GM12873 (cell line): Measurements from ENCODE around the gene YWHAG.

Experiments used
- CTCF ChIP-seq: IDR thresholded peaks from 2 replicates; pipeline ENCODE4 v1.5.1; 2012; ENCODE audit warnings: low read depth, mild to moderate bottlenecking, moderate library complexity, low read length, control low read depth; ENCODE audit not compliant: insufficient read depth; ENCODE audit errors: missing control alignments

YWHAG gene

DNA sequence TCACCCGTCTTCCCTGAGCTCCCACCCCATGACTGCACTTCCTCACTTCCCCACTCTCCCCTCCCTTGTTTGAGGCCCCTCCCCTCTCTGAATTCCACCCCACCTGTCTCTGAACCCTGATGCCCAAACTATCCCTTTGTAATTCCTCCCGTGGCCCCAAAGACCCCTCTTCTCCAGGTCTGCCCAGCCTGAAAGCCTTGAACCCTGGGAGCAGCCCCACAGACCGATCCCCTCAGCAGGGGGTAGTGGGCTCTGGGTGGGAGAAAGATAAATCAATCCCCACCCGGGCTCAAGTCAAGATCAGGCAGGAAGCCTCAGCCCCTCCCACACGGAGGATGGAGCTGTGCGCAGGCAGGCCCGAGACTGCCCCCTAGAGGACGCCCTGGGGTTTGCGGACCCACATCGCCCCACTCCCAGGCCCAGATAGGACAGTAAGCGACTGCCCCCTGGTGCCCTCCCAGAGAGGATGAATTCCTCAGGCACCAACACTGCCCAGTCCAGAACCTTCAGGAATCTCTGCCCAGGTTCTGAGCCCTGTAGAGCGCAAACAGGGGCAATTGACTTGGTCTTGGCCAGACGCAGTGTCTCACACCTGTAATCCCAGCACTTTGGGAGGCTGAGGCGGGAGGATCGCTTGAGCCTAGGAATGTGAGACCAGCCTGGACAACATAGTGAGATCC lies 44.6 kb downstream of the YWHAG start:
- TF ChIP-seq CTCF = peak; percentile 100

DNA sequence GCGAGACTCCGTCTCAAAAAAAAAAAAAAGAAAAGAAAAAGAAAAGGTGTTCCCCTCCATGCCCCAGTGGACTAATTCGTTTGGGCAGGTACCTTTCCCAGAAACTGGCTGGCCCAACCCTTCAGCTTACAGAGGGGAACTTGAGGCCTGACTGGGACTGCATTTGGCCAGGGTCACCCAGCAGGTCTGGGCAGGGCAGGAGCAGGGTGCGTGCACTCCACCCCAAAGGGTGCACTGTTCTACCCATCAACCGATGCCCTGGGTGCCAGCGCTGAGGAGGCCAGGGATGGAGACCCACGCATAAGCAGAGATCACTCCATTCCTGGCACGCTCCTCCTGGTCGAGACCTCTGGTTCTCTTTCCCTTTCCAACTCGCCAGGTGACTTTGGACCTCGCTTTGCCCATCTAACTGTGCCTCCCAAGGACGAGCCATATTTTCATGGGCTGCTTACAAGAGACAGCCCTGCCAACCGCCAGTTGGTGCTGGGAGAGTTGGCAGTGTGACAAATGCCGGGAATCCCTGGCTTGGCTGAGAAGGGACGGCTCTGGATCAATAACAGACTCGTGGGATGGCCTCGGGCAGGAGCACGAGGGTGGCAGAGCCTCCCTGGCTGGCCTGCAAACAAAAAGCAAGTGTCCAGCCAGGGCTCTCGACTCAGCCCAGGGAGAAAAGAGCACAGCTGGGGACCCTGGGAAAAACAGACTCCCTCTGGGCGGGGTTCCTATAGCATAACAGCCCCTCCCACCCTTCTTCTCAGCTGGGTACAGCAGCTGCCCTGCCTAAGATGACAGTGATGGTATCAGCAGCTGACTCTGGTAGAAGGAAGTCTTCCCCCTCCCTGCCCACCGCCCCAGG lies 48.5 kb downstream of the YWHAG start:
- no peak for TF ChIP-seq CTCF

GRCh38 chr7:76304888-76305375 lies 53.9 kb downstream of the YWHAG start:
- no peak for TF ChIP-seq CTCF

DNA sequence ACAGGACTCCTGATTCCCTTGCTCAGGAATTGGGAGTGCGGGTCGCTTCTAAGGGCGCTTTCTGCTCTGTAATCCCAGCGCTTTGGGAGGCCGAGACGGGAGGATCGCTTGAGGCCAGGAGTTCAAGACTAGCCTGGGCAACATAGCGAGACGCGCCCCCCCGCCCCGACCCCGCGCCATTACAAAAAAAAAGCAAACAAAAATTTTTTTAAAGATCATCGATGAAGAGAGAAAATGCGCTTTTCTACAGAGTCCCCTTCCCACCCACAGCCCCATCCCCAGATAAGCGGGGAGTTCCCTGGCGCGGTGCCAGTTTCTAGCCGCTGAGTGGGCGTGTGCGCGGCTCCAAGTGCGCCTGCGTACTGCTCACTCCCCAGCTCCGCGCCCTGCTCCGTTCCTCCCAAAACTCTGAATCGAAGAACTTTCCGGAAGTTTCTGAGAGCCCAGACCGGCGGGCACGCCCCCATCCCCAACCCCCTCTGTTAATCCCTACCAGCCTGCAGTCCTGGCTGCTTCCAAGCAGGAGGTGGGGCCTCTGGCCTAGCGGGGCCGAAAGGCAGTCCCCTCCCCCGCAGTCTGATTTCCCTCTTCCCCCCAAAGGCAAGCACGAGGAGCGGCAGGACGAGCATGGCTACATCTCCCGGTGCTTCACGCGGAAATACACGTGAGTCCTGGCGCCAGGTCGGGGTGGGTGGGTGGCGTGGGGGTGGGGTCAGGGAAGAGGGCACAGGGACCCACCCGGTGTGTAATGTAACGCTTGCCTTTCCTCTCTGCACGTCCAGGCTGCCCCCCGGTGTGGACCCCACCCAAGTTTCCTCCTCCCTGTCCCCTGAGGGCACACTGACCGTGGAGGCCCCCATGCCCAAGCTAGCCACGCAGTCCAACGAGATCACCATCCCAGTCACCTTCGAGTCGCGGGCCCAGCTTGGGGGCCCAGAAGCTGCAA lies 55.3 kb downstream of the YWHAG start:
- TF ChIP-seq CTCF = no peak

- TF ChIP-seq CTCF = no peak
Observed at GRCh38 chr7:76302347-76303201, 56.2 kb downstream of the YWHAG start, which contains the start of gene HSPB1. Gene HSPB1 (plus strand): TSS chr7:76302673. CDS start chr7:76302713, 40 bp downstream.

DNA sequence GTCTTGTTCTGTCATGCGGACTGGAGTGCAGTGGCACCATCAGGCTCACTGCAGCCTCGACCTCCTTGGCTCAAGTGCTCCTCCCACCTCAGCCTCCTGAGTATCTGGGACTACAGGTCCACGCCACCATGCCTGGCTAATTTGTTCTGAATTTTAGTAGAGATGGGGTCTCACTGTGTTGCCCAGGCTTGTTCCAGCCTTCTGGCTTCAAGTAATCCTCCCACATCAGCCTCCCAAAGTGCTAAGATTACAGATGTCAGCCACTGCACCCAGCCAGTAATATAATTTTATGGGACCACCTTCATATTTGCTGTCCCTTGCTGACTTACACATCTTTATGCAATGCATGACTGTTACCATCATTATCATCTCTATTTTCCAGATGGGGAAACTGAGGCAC lies 57.8 kb downstream of the YWHAG start:
- no peak for TF ChIP-seq CTCF
